Neural progenitor cell (in vitro differentiated cells): ENCODE measurements around the gene PKHD1.

Source experiments
- CTCF ChIP-seq: fragments of 200-600 bp; sonication (generic); IDR thresholded peaks from 2 replicates; pipeline ENCODE4 v1.5.1; 2017; ENCODE audit warnings: antibody characterized with exemption, mild to moderate bottlenecking
- EZH2 ChIP-seq: fragments of 200-600 bp; sonication (generic); IDR thresholded peaks from 2 replicates; pipeline ENCODE4 v1.6.1; 2017; ENCODE audit warnings: antibody characterized with exemption, mild to moderate bottlenecking, moderate library complexity

DNA sequence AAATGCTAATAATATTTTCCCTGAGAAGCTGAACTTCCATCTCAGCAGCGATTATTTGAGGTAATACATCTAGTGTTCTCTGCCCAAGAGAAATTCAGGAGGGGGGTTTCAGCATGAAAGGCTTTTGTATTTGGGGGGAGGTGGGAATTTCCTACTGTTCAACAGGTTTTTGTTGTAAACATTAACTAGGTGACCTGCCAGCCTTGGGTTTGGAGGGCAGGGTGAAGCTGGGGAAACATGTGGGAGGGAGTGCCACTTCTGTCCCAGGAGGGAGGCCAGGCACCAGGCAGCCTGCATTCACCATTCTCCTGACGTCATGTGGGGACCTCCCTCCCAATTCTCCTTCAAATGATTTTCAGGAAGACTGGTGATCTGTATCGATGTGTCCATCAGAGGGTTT, 37.7 kb upstream of the PKHD1 start:
- TF ChIP-seq CTCF (no peak), EZH2 (no peak)
